IPS-NIHi7 (cell line): ENCODE data around the gene EIF2D.
A peak's percentile ranks its signal among the peaks of the same experiment; 100 is the strongest.
"Not testable (repeated sequence)": the region's sequence is repeated elsewhere in the genome, so short reads cannot be mapped to it uniquely, and the experiment has no call there.

Experiments used
- DNase-seq: peaks from one replicate; pipeline ENCODE4 v3.0.0; 2012; ENCODE audit warnings: mixed read lengths; ENCODE audit errors: extremely low spot score

The EIF2D gene

DNA sequence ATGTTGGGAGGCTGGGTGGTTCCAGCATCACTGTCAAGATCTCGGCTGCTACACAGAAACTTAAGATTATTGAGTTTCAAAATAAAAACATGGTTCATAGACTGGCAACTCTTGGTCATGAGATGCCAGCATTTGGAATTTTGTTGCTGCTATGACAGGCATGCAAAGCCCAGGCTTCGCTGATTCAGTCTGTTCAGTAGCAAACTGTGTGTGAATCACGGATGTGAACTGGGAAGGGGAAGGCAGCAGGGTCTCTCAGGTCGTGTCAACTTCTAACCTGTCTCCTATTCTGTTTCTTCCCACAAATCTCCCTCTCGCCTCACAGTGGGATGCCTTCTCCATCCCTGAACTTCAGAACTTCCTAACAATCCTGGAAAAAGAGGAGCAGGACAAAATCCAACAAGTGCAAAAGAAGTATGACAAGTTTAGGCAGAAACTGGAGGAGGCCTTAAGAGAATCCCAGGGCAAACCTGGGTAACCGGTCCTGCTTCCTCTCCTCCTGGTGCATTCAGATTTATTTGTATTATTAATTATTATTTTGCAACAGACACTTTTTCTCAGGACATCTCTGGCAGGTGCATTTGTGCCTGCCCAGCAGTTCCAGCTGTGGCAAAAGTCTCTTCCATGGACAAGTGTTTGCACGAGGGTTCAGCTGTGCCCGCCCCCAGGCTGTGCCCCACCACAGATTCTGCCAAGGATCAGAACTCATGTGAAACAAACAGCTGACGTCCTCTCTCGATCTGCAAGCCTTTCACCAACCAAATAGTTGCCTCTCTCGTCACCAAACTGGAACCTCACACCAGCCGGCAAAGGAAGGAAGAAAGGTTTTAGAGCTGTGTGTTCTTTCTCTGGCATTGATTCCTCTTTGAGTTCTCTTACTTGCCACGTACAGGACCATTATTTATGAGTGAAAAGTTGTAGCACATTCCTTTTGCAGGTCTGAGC, 25.5 kb downstream of the EIF2D start:
- DNase-seq: no peak

DNA sequence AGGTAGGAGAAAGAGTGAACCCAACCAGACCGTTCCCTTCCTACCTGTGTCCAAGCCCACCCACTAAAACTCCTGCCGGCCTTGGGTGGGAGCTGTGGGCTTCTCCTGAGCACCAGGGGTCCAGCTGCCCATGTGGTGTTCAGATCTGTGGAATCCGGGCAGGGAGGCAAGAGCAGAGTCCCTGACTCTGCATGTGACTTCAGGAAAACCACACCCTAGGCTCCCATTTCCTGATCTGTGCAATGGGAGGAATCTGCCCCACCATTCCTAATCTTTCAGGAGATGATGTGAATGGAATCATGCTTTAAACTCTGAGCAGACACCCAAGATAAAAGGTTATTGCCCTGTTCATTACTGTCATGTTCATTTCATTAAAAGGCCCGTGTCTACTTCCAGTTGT, 27.6 kb downstream of the EIF2D start:
- DNase-seq: no peak

DNA sequence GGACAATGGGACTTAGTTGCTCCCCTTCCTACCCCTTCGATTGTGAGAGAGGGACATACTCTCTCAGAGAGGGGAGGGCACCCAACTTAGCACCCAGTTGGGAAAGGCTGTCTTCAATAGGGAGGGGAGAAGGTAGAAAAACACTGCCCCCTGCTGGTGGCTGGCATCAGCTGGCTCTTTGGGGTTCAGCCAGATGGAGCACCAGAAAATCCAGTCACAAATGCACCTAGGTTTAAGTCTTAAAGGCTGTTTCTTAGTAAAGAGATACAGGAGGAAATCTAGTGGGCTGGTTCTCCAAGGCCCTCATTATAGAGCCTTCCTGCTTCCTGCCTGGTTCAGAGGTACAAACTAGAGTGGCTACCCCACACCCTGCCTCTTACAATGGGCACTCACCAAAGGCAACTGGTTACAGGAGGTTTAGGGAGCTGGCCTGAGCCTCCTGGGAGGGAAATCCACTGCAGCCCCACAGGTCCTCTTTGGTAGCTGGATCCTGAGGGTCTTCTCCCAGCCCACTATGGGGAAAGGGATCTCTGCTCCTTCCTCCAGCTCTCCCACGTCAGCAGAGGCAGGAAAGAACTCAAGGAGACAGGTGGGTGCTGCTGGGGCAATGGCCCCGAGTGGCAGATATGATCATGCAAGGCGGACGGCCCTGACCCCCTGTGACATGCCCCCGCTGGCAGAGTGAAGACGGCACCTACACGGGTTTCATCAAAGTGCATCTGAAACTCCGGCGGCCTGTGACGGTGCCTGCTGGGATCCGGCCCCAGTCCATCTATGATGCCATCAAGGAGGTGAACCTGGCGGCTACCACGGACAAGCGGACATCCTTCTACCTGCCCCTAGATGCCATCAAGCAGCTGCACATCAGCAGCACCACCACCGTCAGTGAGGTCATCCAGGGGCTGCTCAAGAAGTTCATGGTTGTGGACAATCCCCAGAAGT, 28.3 kb downstream of the EIF2D start:
- DNase-seq: peak; percentile 88

GRCh38 chr1:206582971-206583706, 29.1 kb downstream of the EIF2D start:
- DNase-seq: no peak

- no peak for DNase-seq
Measured at GRCh38 chr1:206582537-206582936, 29.7 kb downstream of the EIF2D start.

- no peak for DNase-seq
Measured at GRCh38 chr1:206581571-206581981, 30.7 kb downstream of the EIF2D start.

- not testable (repeated sequence) for DNase-seq
Measured at GRCh38 chr1:206581114-206581497, 31.2 kb downstream of the EIF2D start.

GRCh38 chr1:206580438-206581113, 31.7 kb downstream of the EIF2D start:
- DNase-seq: no peak

GRCh38 chr1:206579747-206580437, 32.4 kb downstream of the EIF2D start:
- DNase-seq: no peak

- DNase-seq: no peak
Measured at GRCh38 chr1:206578978-206579374, 33.3 kb downstream of the EIF2D start.

DNA sequence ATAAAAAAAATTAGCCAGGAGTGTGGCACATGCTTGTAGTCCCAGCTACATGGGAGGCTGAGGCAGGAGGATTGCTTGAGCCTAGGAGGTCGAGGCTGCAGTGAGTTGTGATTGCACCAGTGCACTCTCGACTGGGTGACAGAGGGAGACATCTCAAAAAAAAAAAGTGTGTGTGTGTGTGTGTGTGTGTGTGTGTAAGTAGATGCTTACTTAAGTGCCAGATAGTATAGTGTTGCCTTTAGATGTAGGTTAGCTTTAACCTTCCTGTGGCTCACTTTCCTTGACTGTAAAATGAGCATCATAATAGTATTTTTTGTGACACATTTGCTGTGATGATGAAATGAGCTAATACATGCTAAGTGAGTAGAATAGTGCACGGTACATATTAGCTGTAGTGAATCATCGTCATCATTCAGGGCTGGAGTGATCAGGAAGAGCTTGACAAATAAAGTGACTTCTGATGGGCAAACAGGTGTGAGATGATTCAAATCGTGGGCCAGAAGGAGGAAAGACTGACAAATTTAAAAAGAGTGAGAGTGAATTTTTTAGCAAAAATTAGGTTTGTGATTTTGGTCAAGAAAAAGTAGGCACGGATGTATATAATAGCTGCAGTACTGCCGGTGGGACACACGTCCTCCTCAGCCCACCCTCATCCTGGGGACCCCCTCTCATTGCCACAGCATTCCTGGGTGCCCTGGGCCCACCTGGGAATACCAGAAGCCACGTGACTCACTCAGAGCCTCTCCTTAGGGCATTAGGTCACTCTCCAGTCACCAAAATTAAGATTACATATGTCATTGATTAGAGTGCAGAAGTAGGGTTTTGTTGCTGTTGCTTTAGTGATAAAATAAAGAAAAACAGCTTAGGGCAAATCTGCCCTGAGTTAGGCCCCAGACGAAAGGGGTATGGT, 33.9 kb downstream of the EIF2D start:
- DNase-seq: no peak

DNA sequence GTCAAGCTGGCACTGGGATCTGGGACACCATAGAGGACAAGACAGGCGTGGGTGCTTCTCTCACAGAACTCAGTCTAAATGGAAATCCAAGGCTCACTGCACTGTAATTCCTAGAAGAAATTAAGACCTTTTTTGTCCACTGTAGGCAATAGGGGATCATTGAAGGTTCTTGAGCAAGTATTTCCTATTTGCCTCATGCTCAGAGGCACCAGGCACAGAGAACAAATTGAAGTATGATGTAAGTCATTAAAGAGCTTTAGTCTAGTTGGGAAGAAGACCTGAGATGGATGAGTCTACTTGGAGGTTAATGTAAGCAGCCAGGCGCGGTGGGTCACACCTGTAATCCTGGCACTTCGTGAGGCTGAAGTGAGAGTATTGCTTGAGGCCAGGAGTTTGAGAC, 34.6 kb downstream of the EIF2D start:
- DNase-seq: no peak

- no peak for DNase-seq
Measured at GRCh38 chr1:206575894-206576737, 36.1 kb downstream of the EIF2D start.

DNA sequence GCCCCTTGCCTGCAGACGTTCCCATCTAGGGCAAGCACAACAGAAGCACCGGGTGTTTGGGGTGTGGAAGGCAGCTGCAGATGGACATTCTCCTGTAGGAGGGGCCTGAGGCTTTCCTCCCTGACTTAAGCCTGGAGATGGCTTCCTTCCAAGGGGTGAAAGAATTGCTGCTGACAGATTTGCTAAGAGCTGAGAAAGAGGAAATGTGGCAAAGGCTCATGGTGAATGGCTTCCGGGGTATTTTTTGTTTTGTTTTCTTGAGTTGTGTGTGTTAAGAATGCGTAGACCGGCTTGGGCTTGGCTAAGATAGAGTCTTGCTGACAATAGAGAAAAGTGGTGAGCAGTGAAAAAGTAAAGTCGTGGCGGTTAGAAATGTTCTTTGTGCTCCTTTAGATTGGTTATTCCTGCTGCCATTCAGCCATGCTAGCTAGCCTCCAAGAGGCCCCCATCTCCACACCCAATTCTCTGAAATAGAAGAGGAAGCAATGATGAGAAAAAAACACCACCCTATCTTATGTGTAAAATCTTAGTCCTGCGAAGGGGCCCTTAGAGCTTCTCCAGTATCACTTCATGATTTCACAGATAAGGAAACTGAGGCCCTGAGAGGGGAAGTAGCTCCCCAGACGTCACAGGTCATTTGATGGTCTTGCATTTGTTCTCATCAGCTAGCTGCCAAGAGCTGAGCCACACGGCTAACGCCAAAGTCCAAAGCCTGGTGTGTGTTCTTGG, 36.9 kb downstream of the EIF2D start:
- DNase-seq: peak; percentile 27

- DNase-seq: no peak
Measured at GRCh38 chr1:206573762-206574161, 38.5 kb downstream of the EIF2D start.

- no peak for DNase-seq
Measured at GRCh38 chr1:206573319-206573718, 38.9 kb downstream of the EIF2D start.

- DNase-seq: no peak
Measured at GRCh38 chr1:206572835-206573234, 39.4 kb downstream of the EIF2D start.

- DNase-seq: no peak
Measured at GRCh38 chr1:206570529-206570928, 41.7 kb downstream of the EIF2D start.
